ENCODE data around the gene SULT2A1. TPM values are rescaled to one million over a fixed set of nuclear protein-coding genes. Genes with fewer than 3 reads are reported as not detected.

The SULT2A1 gene
- total RNA-seq, 1 experiment from 2014 or later = 0.27 TPM

DNA sequence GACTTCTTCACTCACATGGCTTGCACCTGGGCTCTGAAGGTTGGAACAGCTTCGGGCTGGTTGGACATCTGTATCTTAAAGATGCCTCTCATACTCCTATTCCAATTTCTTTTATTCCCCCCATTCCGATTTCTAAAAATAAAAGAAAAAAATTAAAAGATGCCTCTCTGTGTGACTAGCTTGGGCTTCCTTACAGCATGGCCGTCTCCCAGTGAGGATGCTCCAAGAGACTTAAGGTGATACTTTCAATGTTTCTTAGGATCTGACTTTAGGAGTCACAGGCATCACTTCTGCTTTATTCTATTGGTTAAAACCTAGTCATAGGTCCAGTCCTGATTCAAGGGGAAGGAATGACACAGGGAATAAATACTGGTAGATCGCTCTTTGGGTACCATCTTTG is 9.9 kb upstream of the SULT2A1 start:
- Histone ChIP-seq H3K4me1 (ENCODE audit: control insufficient read depth in 1 of 2, insufficient read depth in 2 of 2, low read length in 2 of 2) (no peaks in the 10 kb centered on the region), H3K36me3 (ENCODE audit: control insufficient read depth in 1 of 2, insufficient read depth in 2 of 2, low read length in 2 of 2) (no peaks in the 10 kb centered on the region), H3K4me3 (replicated peaks in 1 of 2; ENCODE audit: low read depth in 1 of 2, low read length in 2 of 2) (no peak overlapping the region), H4K20me1 (ENCODE audit: insufficient read depth) (no peaks in the 10 kb centered on the region), H3K9ac (ENCODE audit: low read length) (no peak overlapping the region), H3K27me3 (ENCODE audit: insufficient read depth, low read length) (no peaks in the 10 kb centered on the region), H3K9me2 (ENCODE audit: insufficient read depth) (no peaks in the 10 kb centered on the region), H3K4me2 (ENCODE audit: low read length) (no peak overlapping the region), H3K9me3 (ENCODE audit: control insufficient read depth in 1 of 2, insufficient read depth in 1 of 2, low read depth in 1 of 2, low read length in 2 of 2) (peaks cover 4 to 8% of the 10 kb centered on the region in 2 experiments; a peak in 1 of 4 replicates), H2AFZ (ENCODE audit: low read depth, low read length, poor library complexity, severe bottlenecking) (no peak overlapping the region), H3K27ac (ENCODE audit: low read depth, low read length) (no peak overlapping the region), H3K79me2 (ENCODE audit: insufficient read depth, low read length) (no peaks in the 10 kb centered on the region)
- ChIA-PET CTCF (no interaction called here), RAD21 (ENCODE audit: low non-redundant PET in 1 of 2, low total read pairs in 2 of 2, uncharacterized antibody in 2 of 2, unreplicated experiment in 2 of 2) (no interaction called here), POLR2A (no interaction called here)
- BruUV-seq (replicated peaks) = no TSS peak
- intact Hi-C loops (cut with micrococcal nuclease) = no loop called here
- ATAC-seq (no peak), DNase-seq (ENCODE audit: low read depth, low spot score) (no peak)
- TF ChIP-seq YY1 (IDR thresholded peaks at IDR 0.05; ENCODE audit: extremely low read depth, insufficient replicate concordance, low read depth, low read length) = peak; percentile 72
- no peak for TF ChIP-seq SIN3A (IDR thresholded peaks at IDR 0.05; ENCODE audit: low read depth)

GRCh38 chr19:47895165-47895782 is 9.2 kb upstream of the SULT2A1 start:
- intact Hi-C loops (cut with micrococcal nuclease) = no loop called here
- ChIA-PET POLR2A (no interaction called here), CTCF (no interaction called here), RAD21 (ENCODE audit: low non-redundant PET in 1 of 2, low total read pairs in 2 of 2, uncharacterized antibody in 2 of 2, unreplicated experiment in 2 of 2) (no interaction called here)
- no peaks in the 10 kb centered on the region for H3K9me2 ChIP-seq (ENCODE audit: insufficient read depth)
- peaks cover 4 to 8% of the 10 kb centered on the region in 2 experiments; a peak in 1 of 4 replicates for H3K9me3 ChIP-seq (ENCODE audit: control insufficient read depth in 1 of 2, insufficient read depth in 1 of 2, low read depth in 1 of 2, low read length in 2 of 2)
- no peak for TF ChIP-seq TCF7L2 (IDR thresholded peaks at IDR 0.05; ENCODE audit: borderline replicate concordance, extremely low read depth, insufficient read depth, insufficient read length)
- no peak for TF ChIP-seq EZH2 (IDR thresholded peaks at IDR 0.05)
- TF ChIP-seq REST (IDR thresholded peaks at IDR 0.05; ENCODE audit: low read depth) = no peak
- TF ChIP-seq CEBPB (IDR thresholded peaks at IDR 0.05; ENCODE audit: low read depth) = no peak
- no peak for TF ChIP-seq EZH2phosphoT487 (IDR thresholded peaks at IDR 0.05; ENCODE audit: borderline replicate concordance)
- no peak for TF ChIP-seq YY1 (IDR thresholded peaks at IDR 0.05; ENCODE audit: extremely low read depth, insufficient replicate concordance, low read depth, low read length)
- no peak for TF ChIP-seq CBX3 (IDR thresholded peaks at IDR 0.05; ENCODE audit: low read depth)
- no peak overlapping the region for H3K27ac ChIP-seq (ENCODE audit: low read depth, low read length)
- BruUV-seq (replicated peaks) = no TSS peak
- H3K4me1 ChIP-seq (ENCODE audit: control insufficient read depth in 1 of 2, insufficient read depth in 2 of 2, low read length in 2 of 2) = no peaks in the 10 kb centered on the region
- no peaks in the 10 kb centered on the region for H3K36me3 ChIP-seq (ENCODE audit: control insufficient read depth in 1 of 2, insufficient read depth in 2 of 2, low read length in 2 of 2)
- H3K79me2 ChIP-seq (ENCODE audit: insufficient read depth, low read length) = no peaks in the 10 kb centered on the region
- no peaks in the 10 kb centered on the region for H3K27me3 ChIP-seq (ENCODE audit: insufficient read depth, low read length)
- no peak overlapping the region for H2AFZ ChIP-seq (ENCODE audit: low read depth, low read length, poor library complexity, severe bottlenecking)
- no peaks in the 10 kb centered on the region for H4K20me1 ChIP-seq (ENCODE audit: insufficient read depth)
- DNase-seq (ENCODE audit: low read depth, low spot score) (no peak), ATAC-seq (no peak)
- no peak overlapping the region for H3K4me3 ChIP-seq (replicated peaks in 1 of 2; ENCODE audit: low read depth in 1 of 2, low read length in 2 of 2)
- H3K4me2 ChIP-seq (ENCODE audit: low read length) = no peak overlapping the region
- H3K9ac ChIP-seq (ENCODE audit: low read length) = no peak overlapping the region
